Thoracic aorta (tissue), 2 donors: Measurements from ENCODE around the gene AFF1. TPM values are rescaled to one million over a fixed set of nuclear protein-coding genes. Genes with fewer than 3 reads are reported as not detected.

ENCODE experiments used
- ATAC-seq: fragments of 150-250 bp; one replicate; pipeline ENCODE4 v1.8.0; 2017; ENCODE audit warnings: low read depth; ENCODE audit not compliant: insufficient number of reproducible peaks, low FRiP score
- DNase-seq: peaks from one replicate; pipeline ENCODE4 v3.0.0-alpha.2; 2020; ENCODE audit warnings: low spot score
- H3K27ac ChIP-seq, 2 donors: fragments of 200-600 bp; sonication (generic); 1 replicate in 1 of 2; 2 replicates in 1 of 2; pipeline ENCODE4 v1.5.1; 2016; ENCODE audit warnings: mild to moderate bottlenecking in 2 of 2, moderate library complexity in 2 of 2
- H3K27me3 ChIP-seq: fragments of 200-600 bp; sonication (generic); replicated peaks from 2 replicates; pipeline ENCODE4 v1.6.0; 2016; ENCODE audit warnings: mild to moderate bottlenecking; ENCODE audit not compliant: insufficient read depth
- H3K36me3 ChIP-seq: fragments of 200-600 bp; sonication (generic); one replicate; pipeline ENCODE4 v1.5.1; 2016
- H3K4me1 ChIP-seq, 2 donors: fragments of 200-600 bp; sonication (generic); 1 replicate in 1 of 2; 2 replicates in 1 of 2; pipeline versions ENCODE4 v1.5.1 to v1.6.0; 2016; ENCODE audit warnings: low read depth in 2 of 2, mild to moderate bottlenecking in 1 of 2; ENCODE audit not compliant: control insufficient read depth in 1 of 2
- H3K4me3 ChIP-seq: fragments of 200-600 bp; sonication (generic); 2 replicates; pipeline ENCODE4 v1.5.1; 2016; ENCODE audit warnings: mild to moderate bottlenecking
- H3K9me3 ChIP-seq: fragments of 200-600 bp; sonication (generic); 2 replicates; pipeline ENCODE4 v1.5.1; 2016
- CTCF ChIP-seq: fragments of 200-600 bp; sonication (generic); IDR thresholded peaks from one replicate; pipeline ENCODE4 v1.5.1; 2019; ENCODE audit warnings: antibody characterized with exemption
- total RNA-seq, 2 donors: library from RNA; depleted of rRNA; stranded (reverse); fragments of >200 nt; gene quantifications; one replicate each; pipeline versions ENCODE4 v1.1.0 to v1.2.3, GENCODE V29; 2016

Gene AFF1
- total RNA-seq, 2 donors from 2014 or later, result 51.9 to 93.2 TPM

DNA sequence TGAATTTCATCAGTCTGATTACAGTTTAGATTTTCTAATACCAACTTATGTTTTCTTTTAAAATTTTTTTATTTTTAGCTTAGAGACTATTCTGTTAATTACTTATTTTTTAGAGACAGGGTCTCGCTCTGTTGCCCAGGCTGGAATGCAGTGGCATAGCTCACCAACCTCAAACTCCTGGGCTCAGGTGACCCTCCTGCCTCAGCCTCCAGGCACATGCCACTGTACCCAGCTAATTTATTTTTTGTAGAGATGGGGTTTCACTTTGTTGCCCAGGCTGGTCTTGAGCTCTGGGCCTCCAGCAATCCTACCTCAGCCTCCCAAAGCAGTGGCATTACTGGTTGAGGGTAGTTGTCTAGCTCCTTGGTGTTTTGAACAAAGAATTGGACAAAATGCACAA is 183.6 kb downstream of the AFF1 start:
- H3K36me3 ChIP-seq, result peaks cover 13% of the 10 kb centered on the region
- no peaks in the 10 kb centered on the region for H3K9me3 ChIP-seq
- no peaks in the 10 kb centered on the region for H3K27me3 ChIP-seq
- DNase-seq (no peak), ATAC-seq (no peak)
- peak overlapping the region; percentile 64 to 87 for H3K27ac ChIP-seq
- H3K4me3 ChIP-seq, result no peak overlapping the region
- TF ChIP-seq CTCF, result no peak
- peaks cover 23 to 75% of the 10 kb centered on the region in 2 donors for H3K4me1 ChIP-seq

GRCh38 chr4:87118826-87119225 is 184.0 kb downstream of the AFF1 start:
- Histone ChIP-seq H3K4me3 (no peak overlapping the region), H3K9me3 (no peaks in the 10 kb centered on the region), H3K27ac (peak overlapping the region; percentile 64 to 87), H3K4me1 (peaks cover 23 to 75% of the 10 kb centered on the region in 2 donors), H3K27me3 (no peaks in the 10 kb centered on the region), H3K36me3 (peaks cover 13% of the 10 kb centered on the region)
- no peak for ATAC-seq
- no peak for DNase-seq
- no peak for TF ChIP-seq CTCF

- Histone ChIP-seq H3K4me3 (peak overlapping the region; percentile 62), H3K27me3 (no peaks in the 10 kb centered on the region), H3K36me3 (peaks cover 4% of the 10 kb centered on the region), H3K27ac (peak overlapping the region; percentile 64 to 87), H3K9me3 (no peaks in the 10 kb centered on the region), H3K4me1 (peaks cover 23 to 73% of the 10 kb centered on the region in 2 donors)
- TF ChIP-seq CTCF, result no peak
- no peak for ATAC-seq
- DNase-seq, result no peak
Measured at GRCh38 chr4:87120010-87120409, 185.2 kb downstream of the AFF1 start.

GRCh38 chr4:87120411-87121162 is 185.8 kb downstream of the AFF1 start:
- Histone ChIP-seq H3K9me3 (no peaks in the 10 kb centered on the region), H3K27ac (peak overlapping the region; percentile 64 to 87), H3K36me3 (no peaks in the 10 kb centered on the region), H3K4me1 (peaks cover 23 to 67% of the 10 kb centered on the region in 2 donors), H3K27me3 (no peaks in the 10 kb centered on the region), H3K4me3 (peak overlapping the region; percentile 62)
- ATAC-seq (no peak), DNase-seq (peak; percentile 19)
- no peak for TF ChIP-seq CTCF

- no peak for ATAC-seq
- Histone ChIP-seq H3K4me1 (peaks cover 17 to 58% of the 10 kb centered on the region in 2 donors), H3K9me3 (no peaks in the 10 kb centered on the region), H3K4me3 (peak overlapping the region; percentile 62), H3K27ac (peak overlapping the region; percentile 64 to 87), H3K36me3 (peaks cover 5% of the 10 kb centered on the region), H3K27me3 (no peaks in the 10 kb centered on the region)
- no peak for DNase-seq
- TF ChIP-seq CTCF, result no peak
Measured at GRCh38 chr4:87121341-87122065, 186.7 kb downstream of the AFF1 start.
